WI38 (cell line): ENCODE results near the gene GAREM1.
"Not testable (repeated sequence)": the region's sequence is repeated elsewhere in the genome, so short reads cannot be mapped to it uniquely, and the experiment has no call there.

Source experiments
- H3K4me3 ChIP-seq: 2 replicates; pipeline ENCODE4 v1.5.1; 2011; ENCODE audit warnings: low read depth, mild to moderate bottlenecking, control low read depth, low read length
- CTCF ChIP-seq: IDR thresholded peaks from 2 replicates; pipeline ENCODE4 v1.5.1; 2012; ENCODE audit warnings: low read depth, mild to moderate bottlenecking, control low read depth, low read length

GAREM1 gene

GRCh38 chr18:32482117-32482516 lies 11.4 kb upstream of the GAREM1 start:
- no peak for TF ChIP-seq CTCF
- H3K4me3 ChIP-seq, result no peak overlapping the region

GRCh38 chr18:32480581-32480980 lies 9.9 kb upstream of the GAREM1 start:
- no peak overlapping the region for H3K4me3 ChIP-seq
- TF ChIP-seq CTCF, result no peak

GRCh38 chr18:32478807-32479206 lies 8.1 kb upstream of the GAREM1 start:
- no peak for TF ChIP-seq CTCF
- H3K4me3 ChIP-seq, result no peak overlapping the region

GRCh38 chr18:32478317-32478716 lies 7.6 kb upstream of the GAREM1 start:
- no peak for TF ChIP-seq CTCF
- no peak overlapping the region for H3K4me3 ChIP-seq

GRCh38 chr18:32476106-32476505 lies 5.4 kb upstream of the GAREM1 start:
- H3K4me3 ChIP-seq, result no peak overlapping the region
- no peak for TF ChIP-seq CTCF

GRCh38 chr18:32475069-32475468 lies 4.4 kb upstream of the GAREM1 start:
- H3K4me3 ChIP-seq, result not testable (repeated sequence)

GRCh38 chr18:32473325-32473724 lies 2.6 kb upstream of the GAREM1 start:
- TF ChIP-seq CTCF, result no peak
- no peak overlapping the region for H3K4me3 ChIP-seq

- TF ChIP-seq CTCF, result no peak
- no peak overlapping the region for H3K4me3 ChIP-seq
These were observed 2.2 kb upstream of the GAREM1 start for GRCh38 chr18:32472841-32473240.
